GM23338 (cell line): Measurements from ENCODE around the gene EFR3B.

Experiments
- CREB1 ChIP-seq: fragments of 250-450 bp; sonication (Bioruptor Pico); IDR thresholded peaks from 2 replicates; pipeline ENCODE4 v1.5.0; 2020; ENCODE audit warnings: low read depth, mild to moderate bottlenecking, moderate library complexity
- EZH2 ChIP-seq: fragments of 200-600 bp; sonication (generic); IDR thresholded peaks from one replicate; pipeline ENCODE4 v1.8.0; 2017; ENCODE audit warnings: antibody characterized with exemption, mild to moderate bottlenecking, low read depth; ENCODE audit not compliant: unreplicated experiment
- EZH2phosphoT487 ChIP-seq: fragments of 200-600 bp; sonication (generic); IDR thresholded peaks from one replicate; pipeline ENCODE4 v1.8.1; 2018; ENCODE audit warnings: antibody characterized with exemption; ENCODE audit not compliant: unreplicated experiment
- JUNB ChIP-seq: IDR thresholded peaks from one replicate; pipeline ENCODE4 v1.6.1; 2016; ENCODE audit warnings: antibody characterized with exemption; ENCODE audit not compliant: unreplicated experiment
- POLR2AphosphoS5 ChIP-seq: IDR thresholded peaks from 2 replicates; pipeline ENCODE4 v1.6.1; 2016; ENCODE audit warnings: antibody characterized with exemption, low read depth
- STAT1 ChIP-seq: IDR thresholded peaks from one replicate; pipeline ENCODE4 v1.6.1; 2016; ENCODE audit warnings: antibody characterized with exemption; ENCODE audit not compliant: unreplicated experiment
- TF ChIP-seq, protein P1 (sequence below), 2 experiments: fragments of 200-600 bp in 1 of 2; sonication (generic) in 1 of 2; conservative IDR thresholded peaks; 2 replicates each; pipeline versions ENCODE4 v1.5.1 to v1.6.1; 2016 to 2017; ENCODE audit warnings: antibody characterized with exemption in 2 of 2, low read depth in 2 of 2, mild to moderate bottlenecking in 2 of 2, moderate library complexity in 1 of 2
- TF ChIP-seq, protein P2 (sequence below): IDR thresholded peaks from one replicate; pipeline ENCODE4 v1.6.1; 2018; ENCODE audit warnings: antibody characterized with exemption; ENCODE audit not compliant: unreplicated experiment

GRCh38 chr2:25104736-25105135 lies 62.9 kb downstream of the EFR3B start:
- TF ChIP-seq, protein P1, sequence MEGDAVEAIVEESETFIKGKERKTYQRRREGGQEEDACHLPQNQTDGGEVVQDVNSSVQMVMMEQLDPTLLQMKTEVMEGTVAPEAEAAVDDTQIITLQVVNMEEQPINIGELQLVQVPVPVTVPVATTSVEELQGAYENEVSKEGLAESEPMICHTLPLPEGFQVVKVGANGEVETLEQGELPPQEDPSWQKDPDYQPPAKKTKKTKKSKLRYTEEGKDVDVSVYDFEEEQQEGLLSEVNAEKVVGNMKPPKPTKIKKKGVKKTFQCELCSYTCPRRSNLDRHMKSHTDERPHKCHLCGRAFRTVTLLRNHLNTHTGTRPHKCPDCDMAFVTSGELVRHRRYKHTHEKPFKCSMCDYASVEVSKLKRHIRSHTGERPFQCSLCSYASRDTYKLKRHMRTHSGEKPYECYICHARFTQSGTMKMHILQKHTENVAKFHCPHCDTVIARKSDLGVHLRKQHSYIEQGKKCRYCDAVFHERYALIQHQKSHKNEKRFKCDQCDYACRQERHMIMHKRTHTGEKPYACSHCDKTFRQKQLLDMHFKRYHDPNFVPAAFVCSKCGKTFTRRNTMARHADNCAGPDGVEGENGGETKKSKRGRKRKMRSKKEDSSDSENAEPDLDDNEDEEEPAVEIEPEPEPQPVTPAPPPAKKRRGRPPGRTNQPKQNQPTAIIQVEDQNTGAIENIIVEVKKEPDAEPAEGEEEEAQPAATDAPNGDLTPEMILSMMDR (conservative IDR thresholded peaks at IDR 0.05; ENCODE audit: low read depth in 2 of 2) = no peak
- TF ChIP-seq CREB1 (CRISPR knock-in tag) = no peak
- TF ChIP-seq EZH2 = no peak
- no peak for TF ChIP-seq POLR2AphosphoS5
- TF ChIP-seq EZH2phosphoT487 = no peak
- TF ChIP-seq, protein P2, sequence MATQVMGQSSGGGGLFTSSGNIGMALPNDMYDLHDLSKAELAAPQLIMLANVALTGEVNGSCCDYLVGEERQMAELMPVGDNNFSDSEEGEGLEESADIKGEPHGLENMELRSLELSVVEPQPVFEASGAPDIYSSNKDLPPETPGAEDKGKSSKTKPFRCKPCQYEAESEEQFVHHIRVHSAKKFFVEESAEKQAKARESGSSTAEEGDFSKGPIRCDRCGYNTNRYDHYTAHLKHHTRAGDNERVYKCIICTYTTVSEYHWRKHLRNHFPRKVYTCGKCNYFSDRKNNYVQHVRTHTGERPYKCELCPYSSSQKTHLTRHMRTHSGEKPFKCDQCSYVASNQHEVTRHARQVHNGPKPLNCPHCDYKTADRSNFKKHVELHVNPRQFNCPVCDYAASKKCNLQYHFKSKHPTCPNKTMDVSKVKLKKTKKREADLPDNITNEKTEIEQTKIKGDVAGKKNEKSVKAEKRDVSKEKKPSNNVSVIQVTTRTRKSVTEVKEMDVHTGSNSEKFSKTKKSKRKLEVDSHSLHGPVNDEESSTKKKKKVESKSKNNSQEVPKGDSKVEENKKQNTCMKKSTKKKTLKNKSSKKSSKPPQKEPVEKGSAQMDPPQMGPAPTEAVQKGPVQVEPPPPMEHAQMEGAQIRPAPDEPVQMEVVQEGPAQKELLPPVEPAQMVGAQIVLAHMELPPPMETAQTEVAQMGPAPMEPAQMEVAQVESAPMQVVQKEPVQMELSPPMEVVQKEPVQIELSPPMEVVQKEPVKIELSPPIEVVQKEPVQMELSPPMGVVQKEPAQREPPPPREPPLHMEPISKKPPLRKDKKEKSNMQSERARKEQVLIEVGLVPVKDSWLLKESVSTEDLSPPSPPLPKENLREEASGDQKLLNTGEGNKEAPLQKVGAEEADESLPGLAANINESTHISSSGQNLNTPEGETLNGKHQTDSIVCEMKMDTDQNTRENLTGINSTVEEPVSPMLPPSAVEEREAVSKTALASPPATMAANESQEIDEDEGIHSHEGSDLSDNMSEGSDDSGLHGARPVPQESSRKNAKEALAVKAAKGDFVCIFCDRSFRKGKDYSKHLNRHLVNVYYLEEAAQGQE = no peak
- no peak for TF ChIP-seq JUNB
- TF ChIP-seq STAT1 = no peak
